B cell (primary cell): ENCODE results near the gene RTN4RL1.

ENCODE experiments used
- CTCF ChIP-seq: fragments of 200-600 bp; IDR thresholded peaks from one replicate; pipeline ENCODE4 v1.8.0; 2022; ENCODE audit warnings: antibody characterized with exemption, mild to moderate bottlenecking
- EZH2 ChIP-seq: IDR thresholded peaks from 2 replicates; pipeline ENCODE4 v1.6.1; 2012; ENCODE audit warnings: borderline replicate concordance, low read depth, mild to moderate bottlenecking, moderate library complexity, low read length; ENCODE audit not compliant: insufficient read depth, poor library complexity, severe bottlenecking

- TF ChIP-seq CTCF (no peak), EZH2 (no peak)
Measured at GRCh38 chr17:1896243-1897104, 128.7 kb downstream of the RTN4RL1 start.
